Measurements from ENCODE around the gene PCNX2.
A peak's percentile ranks its signal among the peaks of the same experiment; 100 is the strongest.

PCNX2 gene

GRCh38 chr1:232999956-233000625 lies 295.4 kb downstream of the PCNX2 start:
- no peak for DNase-seq

GRCh38 chr1:232998646-232999045 lies 296.9 kb downstream of the PCNX2 start:
- DNase-seq, result no peak

DNA sequence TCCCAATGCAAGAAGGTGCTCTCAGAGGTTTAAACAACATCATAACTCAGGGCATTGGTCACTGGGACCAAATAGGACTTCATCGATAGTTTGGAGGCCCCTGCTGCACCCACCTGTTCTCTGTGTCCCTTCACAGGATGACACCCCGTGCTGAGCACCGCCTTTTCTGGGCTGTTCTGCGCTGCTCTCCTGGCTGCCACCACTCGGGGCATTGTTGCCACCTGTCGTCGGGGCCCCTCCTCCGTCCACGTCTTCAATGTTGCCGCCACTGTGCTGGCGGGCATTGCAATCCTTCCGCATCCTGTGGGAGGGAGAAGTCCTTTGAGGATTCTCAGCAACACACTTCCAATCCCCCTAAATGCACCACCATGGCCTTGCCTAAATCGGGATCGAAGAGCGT lies 297.4 kb downstream of the PCNX2 start:
- no peak for DNase-seq

DNA sequence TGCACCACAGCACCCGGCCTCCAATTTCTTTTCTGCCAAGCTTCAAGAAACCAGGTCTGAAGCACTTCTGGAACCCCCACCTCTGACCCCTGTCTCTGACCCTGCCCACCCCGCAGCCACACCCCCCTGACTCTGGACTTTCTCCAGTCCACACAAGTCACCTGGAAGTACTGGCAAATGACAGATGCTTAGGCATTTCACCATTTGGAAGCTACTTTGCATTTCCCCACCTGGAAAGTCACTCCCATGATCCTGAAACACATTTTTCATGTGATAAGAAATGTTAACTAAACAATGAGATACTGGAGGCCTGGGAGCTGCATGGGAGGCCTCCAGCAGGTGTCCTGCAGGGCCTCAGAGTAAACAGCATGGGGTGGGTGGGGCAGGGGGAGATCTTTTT lies 299.4 kb downstream of the PCNX2 start:
- DNase-seq, result no peak

DNA sequence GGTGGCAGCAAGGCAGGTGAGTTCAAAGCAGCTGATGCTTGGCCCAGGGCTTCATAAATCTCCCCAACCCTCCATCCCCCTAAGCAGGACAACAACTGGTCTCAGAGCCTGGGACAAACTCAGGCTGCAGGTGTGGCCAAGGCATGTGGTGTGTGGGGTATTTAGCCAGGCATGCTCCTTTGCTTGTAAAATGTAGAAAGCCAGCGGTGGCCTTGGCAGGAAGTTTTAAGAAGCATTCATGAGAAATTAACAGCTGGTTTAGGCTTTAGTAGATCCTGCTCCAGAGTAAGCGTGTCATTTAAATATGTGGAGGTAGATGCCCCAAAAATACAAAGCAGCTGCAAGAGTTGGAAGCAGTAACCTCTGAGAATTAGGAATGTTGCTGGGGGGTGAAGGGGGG lies 300.3 kb downstream of the PCNX2 start:
- no peak for DNase-seq

DNA sequence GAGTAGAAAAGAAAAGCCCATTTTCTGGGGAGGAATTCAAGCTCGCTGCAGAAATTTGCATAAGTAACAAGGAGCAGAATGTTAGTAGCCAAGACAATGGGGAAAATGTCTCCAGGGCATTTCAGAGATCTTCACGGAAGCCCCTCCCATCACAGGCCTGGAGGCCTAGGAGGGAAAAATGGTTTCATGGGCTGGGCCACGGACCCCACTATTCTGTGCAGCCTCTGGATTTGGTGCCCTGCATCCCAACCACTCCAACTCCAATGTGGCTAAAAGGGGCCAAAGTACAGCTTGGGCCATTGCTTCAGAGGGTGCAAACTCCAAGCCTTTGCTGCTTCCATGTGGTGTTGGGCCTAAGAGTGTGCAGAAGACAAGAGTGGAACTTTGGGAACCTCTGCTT lies 302.0 kb downstream of the PCNX2 start:
- DNase-seq, result no peak

- DNase-seq, result no peak
These were observed 303.3 kb downstream of the PCNX2 start for GRCh38 chr1:232992227-232992626.

DNA sequence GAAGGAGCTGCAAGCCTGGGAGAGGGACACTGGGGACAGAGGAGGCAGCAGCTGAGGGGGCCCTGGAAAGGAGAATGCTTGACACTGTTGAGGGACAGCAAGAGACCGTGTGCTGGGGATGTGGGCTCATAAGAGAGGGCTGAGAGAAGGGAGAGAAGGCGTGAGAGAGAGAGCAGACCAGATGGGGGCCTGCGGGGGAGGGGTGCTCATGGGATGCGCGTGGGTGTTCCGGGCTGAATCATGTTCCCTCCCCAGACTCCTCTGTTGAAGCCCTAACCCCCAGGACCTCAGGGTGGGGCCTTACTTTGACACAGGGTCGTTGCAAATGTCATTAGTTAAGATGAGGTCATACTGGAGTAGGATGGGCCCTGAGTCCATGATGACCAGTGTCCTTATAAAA lies 304.3 kb downstream of the PCNX2 start:
- no peak for DNase-seq

GRCh38 chr1:232990176-232991128 lies 305.1 kb downstream of the PCNX2 start:
- DNase-seq, result no peak

GRCh38 chr1:232988572-232989040 lies 306.9 kb downstream of the PCNX2 start:
- peak; percentile 47 for DNase-seq

- DNase-seq, result no peak
These were observed 307.8 kb downstream of the PCNX2 start for GRCh38 chr1:232987774-232988140.

DNA sequence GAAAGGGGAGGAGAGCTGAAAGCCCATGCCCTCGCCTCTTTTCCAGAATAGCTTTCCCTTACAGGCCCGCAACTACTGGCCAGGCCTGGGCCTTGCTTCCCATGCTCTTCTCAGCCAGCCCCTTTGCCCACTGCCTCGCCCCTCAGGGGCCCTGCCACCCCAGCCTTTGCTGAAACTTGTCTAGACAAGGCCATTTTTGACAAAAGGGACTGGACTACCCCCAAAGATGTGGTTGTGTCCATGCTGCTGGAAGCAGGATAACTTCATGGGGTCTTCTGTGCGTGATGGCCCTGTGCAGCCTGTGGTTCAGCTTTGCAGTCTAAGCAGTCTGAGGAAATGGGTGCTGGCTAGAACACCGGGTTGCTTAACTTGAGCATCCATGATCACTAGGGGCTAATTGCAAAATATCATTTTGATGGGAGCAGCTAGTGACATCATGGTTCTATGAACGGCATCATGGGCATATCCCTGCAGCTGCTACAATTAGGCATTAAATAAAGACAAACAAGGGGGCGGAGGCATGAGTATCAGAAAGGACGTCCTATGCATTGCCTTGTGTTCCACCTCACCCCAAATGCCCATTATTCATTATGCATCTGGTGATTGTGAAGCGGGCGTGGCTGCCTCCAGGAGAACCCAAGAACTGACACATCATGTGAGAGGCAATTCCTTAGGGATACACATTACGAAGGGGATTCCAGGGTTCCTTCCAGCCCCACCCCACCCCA lies 308.3 kb downstream of the PCNX2 start:
- DNase-seq, result no peak

GRCh38 chr1:232986527-232986922 lies 309.0 kb downstream of the PCNX2 start:
- no peak for DNase-seq

DNA sequence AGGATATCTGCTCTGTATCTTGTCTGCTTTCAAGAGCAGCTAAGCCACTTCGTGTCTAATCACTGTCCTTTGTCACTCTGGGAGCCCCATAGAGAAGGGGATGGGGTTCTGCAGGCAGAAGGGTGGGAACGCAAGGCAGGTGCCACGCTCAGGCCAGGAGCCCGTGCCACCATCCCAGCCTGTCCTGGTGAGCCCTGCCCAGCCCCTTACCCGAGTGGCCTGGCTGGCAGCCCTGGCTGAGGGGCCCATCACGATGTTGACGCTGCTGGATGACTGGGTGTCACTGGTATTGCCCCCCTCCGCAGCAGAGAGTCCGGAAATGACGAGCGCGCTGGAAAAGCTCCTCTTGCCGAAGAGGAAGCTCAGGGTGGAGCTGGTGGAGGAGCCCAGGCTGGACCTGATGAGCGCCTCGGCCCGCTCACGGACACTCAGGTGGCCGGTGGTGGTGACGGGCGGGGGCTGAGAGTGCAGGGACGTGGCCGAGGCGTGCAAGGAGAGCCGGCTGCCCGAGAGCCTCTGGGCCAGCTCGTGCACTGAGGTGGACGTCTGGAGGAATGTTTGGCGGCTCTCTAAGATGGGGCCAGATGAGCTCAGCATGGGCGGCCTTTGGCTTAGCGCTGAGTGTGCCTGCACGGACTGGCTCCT lies 309.5 kb downstream of the PCNX2 start:
- DNase-seq, result no peak

GRCh38 chr1:232984577-232985425 lies 310.7 kb downstream of the PCNX2 start:
- no peak for DNase-seq

DNA sequence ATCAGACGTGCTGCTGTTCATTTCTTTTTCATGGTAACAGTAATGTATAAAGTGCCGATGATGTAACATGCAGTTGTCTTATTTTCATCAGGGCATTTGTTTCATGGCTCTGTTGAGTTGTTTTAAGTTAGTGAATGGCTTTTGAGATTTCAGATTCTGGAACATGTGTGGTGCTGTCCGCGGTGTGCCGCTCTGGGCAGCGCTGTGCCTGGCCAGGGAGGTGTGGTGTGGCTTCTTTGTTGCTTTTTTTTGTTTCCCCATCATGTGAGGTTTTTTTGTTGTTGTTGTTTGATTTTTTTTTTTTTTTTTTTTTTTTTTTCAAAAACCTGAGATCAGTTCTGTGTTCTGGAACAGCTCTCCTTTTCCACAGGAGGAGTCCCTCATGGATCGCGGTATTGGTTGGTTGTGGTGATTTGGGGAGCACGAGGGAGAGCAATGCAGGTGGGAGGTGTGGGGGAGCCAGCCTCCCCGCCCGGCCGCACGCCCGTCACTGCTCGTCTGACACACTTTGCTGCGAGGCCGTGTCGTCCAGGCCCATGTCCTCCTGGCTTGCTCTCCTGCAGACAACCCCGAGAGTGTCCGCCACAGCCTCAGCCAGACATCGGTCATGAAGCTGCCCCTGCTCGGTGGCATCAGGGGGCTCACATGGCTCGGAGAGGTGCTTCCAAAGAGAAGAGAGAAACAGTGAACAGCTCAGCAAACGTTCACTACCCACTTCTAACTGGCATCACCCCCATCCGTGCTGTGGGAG lies 311.5 kb downstream of the PCNX2 start:
- no peak for DNase-seq

- DNase-seq, result no peak
These were observed 312.1 kb downstream of the PCNX2 start for GRCh38 chr1:232983375-232983774.

DNA sequence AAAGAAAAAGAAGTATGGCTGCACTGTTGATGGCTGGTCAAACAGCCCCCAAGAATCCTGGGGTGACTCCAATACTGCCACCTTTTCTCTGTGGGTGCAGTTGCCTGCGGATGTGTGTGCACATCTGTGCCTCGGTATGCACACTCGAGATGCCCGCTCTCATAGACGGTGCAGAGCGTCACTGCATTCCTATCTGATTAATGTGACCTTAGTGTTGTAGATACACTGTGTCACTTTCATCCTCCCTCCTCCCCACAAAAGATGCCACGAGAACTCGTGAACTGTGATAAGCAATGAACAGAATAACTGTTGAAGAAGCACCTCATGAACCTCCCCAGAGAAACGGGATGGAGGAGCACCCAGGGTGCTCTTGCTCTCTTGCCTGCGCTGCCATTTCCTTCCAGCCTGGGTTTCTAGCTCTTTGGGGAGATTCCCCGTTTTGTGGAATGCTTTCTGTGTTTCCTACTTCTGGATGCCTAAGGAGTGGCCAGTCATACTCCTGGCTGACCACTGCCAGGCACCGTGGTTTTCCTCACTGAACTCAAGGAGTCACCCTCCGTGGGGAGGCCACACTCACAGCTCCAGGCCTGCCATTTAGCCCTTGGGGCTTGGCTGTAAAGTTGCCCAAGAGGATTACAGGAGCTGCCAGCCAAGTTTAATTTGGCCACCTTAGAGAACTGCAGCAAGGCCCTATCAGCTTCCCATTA lies 313.1 kb downstream of the PCNX2 start:
- no peak for DNase-seq

GRCh38 chr1:232980986-232981560 lies 314.5 kb downstream of the PCNX2 start:
- no peak for DNase-seq

DNA sequence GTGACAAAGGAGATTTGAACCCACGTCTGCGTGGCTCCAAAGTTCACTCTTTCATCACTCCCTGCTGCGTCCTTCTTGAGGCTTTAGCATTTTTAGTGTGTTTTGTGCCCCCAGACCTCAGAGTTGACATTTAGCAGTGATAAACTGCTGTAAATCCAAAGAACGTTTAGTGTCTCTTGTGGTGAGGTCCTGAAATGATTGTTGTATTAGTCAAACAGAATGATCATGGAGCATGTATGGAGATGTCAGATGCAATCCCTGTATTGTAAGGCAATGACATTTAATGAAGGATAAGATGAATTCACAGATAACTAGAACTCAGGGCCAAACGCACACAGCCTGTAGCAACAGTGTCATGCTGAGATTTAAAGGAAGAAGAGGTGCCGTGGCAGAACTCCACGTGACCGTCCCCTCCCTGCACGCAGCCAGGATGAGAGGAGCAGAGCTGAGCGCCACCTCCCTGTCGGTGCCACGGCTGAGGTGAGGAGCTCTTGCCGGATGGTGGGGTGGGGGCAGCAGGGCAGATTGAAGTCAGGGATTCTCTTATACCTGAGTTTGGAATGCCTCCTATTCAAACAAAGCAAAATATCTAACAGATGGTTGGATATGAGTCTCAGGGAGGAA lies 315.1 kb downstream of the PCNX2 start:
- DNase-seq, result peak; percentile 53

All from NCI-H69 (cell line).